Neural cell (in vitro differentiated cells): Measurements from ENCODE around the gene TBC1D23. TPM values are rescaled to one million over a fixed set of nuclear protein-coding genes. Genes with fewer than 3 reads are reported as not detected.

Experiments used
- H2AFZ ChIP-seq: fragments of 200-600, 300-800 bp; sonication (generic), shearing (Covaris generic); 2 replicates; pipeline ENCODE4 v1.6.0; 2014; ENCODE audit warnings: low read depth, mild to moderate bottlenecking, antibody characterized with exemption, low read length, moderate library complexity
- H3F3A ChIP-seq: fragments of 200-600 bp; shearing (Covaris generic); 2 replicates; pipeline ENCODE4 v1.6.1; 2016; ENCODE audit warnings: mild to moderate bottlenecking, moderate library complexity, mixed read lengths, antibody characterized with exemption, low read length; ENCODE audit not compliant: insufficient read depth, poor library complexity, severe bottlenecking
- H3K27ac ChIP-seq: fragments of 200-600, 300-800 bp; sonication (generic), shearing (Covaris generic); 2 replicates; pipeline ENCODE4 v1.5.1; 2014; ENCODE audit warnings: mild to moderate bottlenecking, low read length, moderate library complexity
- H3K27me3 ChIP-seq: fragments of 300-800, 200-600 bp; sonication (generic), shearing (Covaris generic); 2 replicates; pipeline ENCODE4 v1.6.0; 2014; ENCODE audit warnings: mild to moderate bottlenecking, low read depth, low read length, moderate library complexity; ENCODE audit not compliant: insufficient read depth
- H3K36me3 ChIP-seq: fragments of 300-800, 200-600 bp; sonication (generic), shearing (Covaris generic); 2 replicates; pipeline ENCODE4 v1.5.1; 2014; ENCODE audit warnings: mild to moderate bottlenecking, antibody characterized with exemption, low read length, moderate library complexity; ENCODE audit not compliant: insufficient read depth
- H3K4me2 ChIP-seq: fragments of 300-800, 200-600 bp; sonication (generic), shearing (Covaris generic); 2 replicates; pipeline ENCODE4 v1.6.0; 2014; ENCODE audit warnings: mild to moderate bottlenecking, low read length
- H3K4me3 ChIP-seq: fragments of 300-800, 200-600 bp; sonication (generic), shearing (Covaris generic); 2 replicates; pipeline ENCODE4 v1.5.1; 2014; ENCODE audit warnings: mild to moderate bottlenecking, low read length, moderate library complexity
- H3K79me2 ChIP-seq: fragments of 200-600 bp; shearing (Covaris generic); replicated peaks from 2 replicates; pipeline ENCODE4 v1.6.0; 2014; ENCODE audit warnings: mild to moderate bottlenecking, low read length, moderate library complexity; ENCODE audit not compliant: insufficient read depth
- H3K9ac ChIP-seq: fragments of 300-800, 200-600 bp; sonication (generic), shearing (Covaris generic); 2 replicates; pipeline ENCODE4 v1.6.1; 2016; ENCODE audit warnings: mild to moderate bottlenecking, low read length, mixed read lengths
- H3K9me2 ChIP-seq: fragments of 200-600 bp; shearing (Covaris generic); 2 replicates; pipeline ENCODE4 v1.6.1; 2016; ENCODE audit warnings: mild to moderate bottlenecking, low read length, mixed read lengths; ENCODE audit not compliant: insufficient read depth
- H3K9me3 ChIP-seq: fragments of 200-600, 300-800 bp; sonication (generic), shearing (Covaris generic); 2 replicates; pipeline ENCODE4 v1.6.1; 2016; ENCODE audit warnings: mild to moderate bottlenecking, mixed run types, low read length, moderate library complexity, mixed read lengths
- H4K20me1 ChIP-seq: fragments of 200-600 bp; shearing (Covaris generic); 2 replicates; pipeline ENCODE4 v1.6.1; 2016; ENCODE audit warnings: mild to moderate bottlenecking, mixed run types; ENCODE audit not compliant: insufficient read depth
- CTCF ChIP-seq: fragments of 450-650 bp; IDR thresholded peaks from 2 replicates; pipeline ENCODE4 v1.5.1; 2014; ENCODE audit warnings: antibody characterized with exemption, mild to moderate bottlenecking, moderate library complexity; ENCODE audit not compliant: poor library complexity, severe bottlenecking
- EP300 ChIP-seq: fragments of 450-650 bp; conservative IDR thresholded peaks from 2 replicates; pipeline ENCODE4 v1.6.1; 2014; ENCODE audit warnings: antibody characterized with exemption, mild to moderate bottlenecking, moderate library complexity; ENCODE audit not compliant: poor library complexity, severe bottlenecking
- EZH2 ChIP-seq: fragments of 200-600, 300-800 bp; shearing (Covaris generic), sonication (generic); IDR thresholded peaks from 2 replicates; pipeline ENCODE4 v1.6.1; 2014; ENCODE audit warnings: antibody characterized with exemption, low read length, borderline replicate concordance, mild to moderate bottlenecking; ENCODE audit not compliant: insufficient read depth, poor library complexity, severe bottlenecking
- MXI1 ChIP-seq: fragments of 450-650 bp; conservative IDR thresholded peaks from 2 replicates; pipeline ENCODE4 v1.6.1; 2014; ENCODE audit warnings: antibody characterized with exemption, mild to moderate bottlenecking; ENCODE audit not compliant: poor library complexity, severe bottlenecking
- POLR2AphosphoS5 ChIP-seq: IDR thresholded peaks from 2 replicates; pipeline ENCODE4 v1.6.1; 2012
- RAD21 ChIP-seq: fragments of 450-650 bp; conservative IDR thresholded peaks from 2 replicates; pipeline ENCODE4 v1.6.1; 2014; ENCODE audit warnings: antibody characterized with exemption, mild to moderate bottlenecking, moderate library complexity
- REST ChIP-seq: IDR thresholded peaks from 2 replicates; pipeline ENCODE4 v1.6.1; 2012; ENCODE audit warnings: borderline replicate concordance
- SMC3 ChIP-seq: fragments of 450-650 bp; conservative IDR thresholded peaks from 2 replicates; pipeline ENCODE4 v1.6.1; 2014; ENCODE audit warnings: antibody characterized with exemption, mild to moderate bottlenecking, moderate library complexity; ENCODE audit not compliant: poor library complexity
- TAF1 ChIP-seq: IDR thresholded peaks from 2 replicates; pipeline ENCODE4 v1.6.1; 2012; ENCODE audit warnings: low read depth
- polyA plus RNA-seq: library from polyadenylated mRNA; depleted of rRNA; stranded (reverse); fragments of >200 nt; gene quantifications from 2 replicates; pipeline ENCODE4 v1.2.3, GENCODE V29; 2014

TBC1D23 gene
- polyA plus RNA-seq, 1 donor from 2014 or later = 51.3 TPM

DNA sequence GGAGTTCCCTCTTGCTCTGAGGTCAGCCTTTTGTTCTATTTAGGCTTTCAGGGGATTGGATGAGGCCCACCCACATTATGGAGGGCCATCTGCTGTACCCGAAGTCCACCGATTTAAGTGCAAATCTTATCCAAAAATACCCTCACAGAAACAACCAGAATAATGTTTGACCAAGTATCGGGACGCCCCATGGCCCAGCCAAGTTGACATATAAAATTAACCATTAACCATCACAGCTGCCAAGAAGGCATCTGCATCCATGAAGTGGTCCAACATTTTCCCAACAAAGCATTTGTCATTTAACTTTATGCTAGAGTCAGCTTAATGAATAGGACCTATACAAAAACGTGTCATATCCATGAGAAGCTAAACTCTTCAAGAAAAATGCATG, 46.2 kb upstream of the TBC1D23 start:
- H3K4me3 ChIP-seq = no peak overlapping the region
- H3K9me3 ChIP-seq = no peaks in the 10 kb centered on the region
- H3K9me2 ChIP-seq = no peaks in the 10 kb centered on the region
- no peaks in the 10 kb centered on the region for H3K79me2 ChIP-seq
- H3K4me2 ChIP-seq = no peak overlapping the region
- no peaks in the 10 kb centered on the region for H3F3A ChIP-seq
- H3K36me3 ChIP-seq = no peaks in the 10 kb centered on the region
- no peaks in the 10 kb centered on the region for H3K27me3 ChIP-seq
- TF ChIP-seq EZH2 (no peak), CTCF (no peak), TAF1 (no peak), EP300 (no peak), MXI1 (no peak), POLR2AphosphoS5 (no peak), REST (no peak), SMC3 (no peak), RAD21 (no peak)
- no peaks in the 10 kb centered on the region for H4K20me1 ChIP-seq
- no peak overlapping the region for H3K27ac ChIP-seq
- no peak overlapping the region for H3K9ac ChIP-seq
- no peak overlapping the region for H2AFZ ChIP-seq

- Histone ChIP-seq H3K4me3 (no peak overlapping the region), H3K27me3 (no peaks in the 10 kb centered on the region), H4K20me1 (no peaks in the 10 kb centered on the region), H3K9ac (no peak overlapping the region), H3K79me2 (no peaks in the 10 kb centered on the region), H3K9me2 (no peaks in the 10 kb centered on the region), H3K9me3 (no peaks in the 10 kb centered on the region), H3K4me2 (no peak overlapping the region), H3F3A (no peaks in the 10 kb centered on the region), H3K27ac (no peak overlapping the region), H3K36me3 (no peaks in the 10 kb centered on the region), H2AFZ (no peak overlapping the region)
- TF ChIP-seq CTCF (no peak), EP300 (no peak), TAF1 (no peak), REST (no peak), RAD21 (no peak), EZH2 (no peak), SMC3 (no peak), MXI1 (no peak), POLR2AphosphoS5 (no peak)
Measured at GRCh38 chr3:100216713-100217112, 44.1 kb upstream of the TBC1D23 start.
